H1 (cell line): Measurements from ENCODE around the gene ECT2L. TPM values are rescaled to one million over a fixed set of nuclear protein-coding genes. Genes with fewer than 3 reads are reported as not detected.

Source experiments
- ASH2L ChIP-seq: fragments of 200-600, 300-600 bp; sonication (generic); IDR thresholded peaks from one replicate; pipeline ENCODE4 v1.7.1; 2017; ENCODE audit warnings: low read length
- BACH1 ChIP-seq: IDR thresholded peaks from 2 replicates; pipeline ENCODE4 v1.6.1; 2012; ENCODE audit warnings: low read length, improper control_type of control experiment
- GTF2F1 ChIP-seq: IDR thresholded peaks from 2 replicates; pipeline ENCODE4 v1.6.1; 2012; ENCODE audit warnings: low read depth, low read length, improper control_type of control experiment, borderline replicate concordance
- HDAC6 ChIP-seq: IDR thresholded peaks from one replicate; pipeline ENCODE4 v1.7.1; 2012; ENCODE audit warnings: low read depth, mild to moderate bottlenecking, inconsistent platforms, low read length, moderate library complexity
- KDM4A ChIP-seq: IDR thresholded peaks from one replicate; pipeline ENCODE4 v1.7.1; 2012; ENCODE audit warnings: low read depth, mild to moderate bottlenecking, moderate library complexity, low read length, inconsistent platforms; ENCODE audit not compliant: severe bottlenecking
- RNF2 ChIP-seq: fragments of 200-900, 300-1000 bp; sonication (generic); IDR thresholded peaks from 2 replicates; pipeline ENCODE4 v1.7.1; 2016; ENCODE audit warnings: borderline replicate concordance, low read depth, mild to moderate bottlenecking, antibody characterized with exemption, low read length; ENCODE audit not compliant: poor library complexity, severe bottlenecking; ENCODE audit errors: missing control alignments
- RXRA ChIP-seq: IDR thresholded peaks from 2 replicates; pipeline ENCODE4 v1.6.1; 2011; ENCODE audit warnings: low read depth, mild to moderate bottlenecking, low read length, moderate library complexity; ENCODE audit not compliant: insufficient read depth
- SRF ChIP-seq: IDR thresholded peaks from 2 replicates; pipeline ENCODE4 v1.6.1; 2011; ENCODE audit warnings: mild to moderate bottlenecking, low read depth, low read length, moderate library complexity
- TAF1 ChIP-seq: IDR thresholded peaks from 2 replicates; pipeline ENCODE4 v1.6.1; 2011; ENCODE audit warnings: mild to moderate bottlenecking, low read depth, low read length
- polyA plus RNA-seq, 7 experiments: library from polyadenylated mRNA; depleted of rRNA in 3 of 7; stranded (reverse) in 5 of 7; unstranded in 2 of 7; fragments of >200 nt in 5 of 7; fragments of 200-250 nt in 2 of 7; gene quantifications; 1 replicate in 5 of 7; 2 replicates in 1 of 7; 4 replicates in 1 of 7; pipeline versions ENCODE4 v1.2.1 to v1.2.3, GENCODE V29; 2011 to 2013; ENCODE audit warnings: missing spikeins in 2 of 7, mixed read lengths in 2 of 7
- total RNA-seq: library from RNA; stranded (reverse); fragmentation: NEBNext Ultra II Directional; extraction: Animal tissue kit (Norgen Biotek cat#: 25700); gene quantifications from 2 replicates; pipeline ENCODE4 v1.2.1, GENCODE V29; 2021
- TF ChIP-seq, protein P1 (sequence below): fragments of 300-600 bp; sonication (generic); IDR thresholded peaks from 2 replicates; pipeline ENCODE4 v1.7.1; 2012; ENCODE audit warnings: low read length, moderate library complexity, mild to moderate bottlenecking, inconsistent platforms; ENCODE audit not compliant: insufficient replicate concordance

ECT2L gene
- total and polyA plus RNA-seq, 2 of the 8 experiments (the other 6 are each of a cell fraction or from before 2014, with no cell fraction given) = not detected

DNA sequence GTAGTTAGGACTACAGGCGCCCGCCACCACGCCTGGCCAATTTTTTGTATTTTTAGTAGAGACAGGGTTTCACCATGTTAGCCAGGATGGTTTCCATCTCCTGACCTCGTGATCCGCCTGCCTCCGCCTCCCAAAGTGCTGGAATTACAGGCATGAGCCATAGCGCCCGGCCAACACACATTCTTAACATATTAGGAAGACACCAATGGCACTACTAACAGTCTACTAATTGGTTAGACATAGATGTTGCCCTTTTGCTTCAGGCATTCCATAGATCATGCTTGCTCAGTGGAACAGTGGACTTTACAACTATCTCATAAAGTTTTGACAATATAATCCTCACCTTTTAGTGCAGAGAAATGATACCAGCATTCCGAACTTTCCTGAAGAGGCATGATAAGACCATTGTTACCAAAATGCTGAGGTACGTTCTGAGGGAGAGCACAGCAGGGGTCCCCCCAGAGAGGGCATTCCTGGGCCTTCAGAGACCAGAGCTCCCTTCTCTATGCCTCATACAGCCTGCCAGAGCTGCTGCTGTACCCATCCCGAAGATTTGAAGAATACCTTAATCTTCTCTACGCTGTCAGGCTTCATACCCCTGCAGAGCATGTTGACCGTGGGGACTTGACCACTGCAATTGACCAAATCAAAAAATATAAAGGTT is 89.4 kb downstream of the ECT2L start (continued):
- TF ChIP-seq, protein P1, sequence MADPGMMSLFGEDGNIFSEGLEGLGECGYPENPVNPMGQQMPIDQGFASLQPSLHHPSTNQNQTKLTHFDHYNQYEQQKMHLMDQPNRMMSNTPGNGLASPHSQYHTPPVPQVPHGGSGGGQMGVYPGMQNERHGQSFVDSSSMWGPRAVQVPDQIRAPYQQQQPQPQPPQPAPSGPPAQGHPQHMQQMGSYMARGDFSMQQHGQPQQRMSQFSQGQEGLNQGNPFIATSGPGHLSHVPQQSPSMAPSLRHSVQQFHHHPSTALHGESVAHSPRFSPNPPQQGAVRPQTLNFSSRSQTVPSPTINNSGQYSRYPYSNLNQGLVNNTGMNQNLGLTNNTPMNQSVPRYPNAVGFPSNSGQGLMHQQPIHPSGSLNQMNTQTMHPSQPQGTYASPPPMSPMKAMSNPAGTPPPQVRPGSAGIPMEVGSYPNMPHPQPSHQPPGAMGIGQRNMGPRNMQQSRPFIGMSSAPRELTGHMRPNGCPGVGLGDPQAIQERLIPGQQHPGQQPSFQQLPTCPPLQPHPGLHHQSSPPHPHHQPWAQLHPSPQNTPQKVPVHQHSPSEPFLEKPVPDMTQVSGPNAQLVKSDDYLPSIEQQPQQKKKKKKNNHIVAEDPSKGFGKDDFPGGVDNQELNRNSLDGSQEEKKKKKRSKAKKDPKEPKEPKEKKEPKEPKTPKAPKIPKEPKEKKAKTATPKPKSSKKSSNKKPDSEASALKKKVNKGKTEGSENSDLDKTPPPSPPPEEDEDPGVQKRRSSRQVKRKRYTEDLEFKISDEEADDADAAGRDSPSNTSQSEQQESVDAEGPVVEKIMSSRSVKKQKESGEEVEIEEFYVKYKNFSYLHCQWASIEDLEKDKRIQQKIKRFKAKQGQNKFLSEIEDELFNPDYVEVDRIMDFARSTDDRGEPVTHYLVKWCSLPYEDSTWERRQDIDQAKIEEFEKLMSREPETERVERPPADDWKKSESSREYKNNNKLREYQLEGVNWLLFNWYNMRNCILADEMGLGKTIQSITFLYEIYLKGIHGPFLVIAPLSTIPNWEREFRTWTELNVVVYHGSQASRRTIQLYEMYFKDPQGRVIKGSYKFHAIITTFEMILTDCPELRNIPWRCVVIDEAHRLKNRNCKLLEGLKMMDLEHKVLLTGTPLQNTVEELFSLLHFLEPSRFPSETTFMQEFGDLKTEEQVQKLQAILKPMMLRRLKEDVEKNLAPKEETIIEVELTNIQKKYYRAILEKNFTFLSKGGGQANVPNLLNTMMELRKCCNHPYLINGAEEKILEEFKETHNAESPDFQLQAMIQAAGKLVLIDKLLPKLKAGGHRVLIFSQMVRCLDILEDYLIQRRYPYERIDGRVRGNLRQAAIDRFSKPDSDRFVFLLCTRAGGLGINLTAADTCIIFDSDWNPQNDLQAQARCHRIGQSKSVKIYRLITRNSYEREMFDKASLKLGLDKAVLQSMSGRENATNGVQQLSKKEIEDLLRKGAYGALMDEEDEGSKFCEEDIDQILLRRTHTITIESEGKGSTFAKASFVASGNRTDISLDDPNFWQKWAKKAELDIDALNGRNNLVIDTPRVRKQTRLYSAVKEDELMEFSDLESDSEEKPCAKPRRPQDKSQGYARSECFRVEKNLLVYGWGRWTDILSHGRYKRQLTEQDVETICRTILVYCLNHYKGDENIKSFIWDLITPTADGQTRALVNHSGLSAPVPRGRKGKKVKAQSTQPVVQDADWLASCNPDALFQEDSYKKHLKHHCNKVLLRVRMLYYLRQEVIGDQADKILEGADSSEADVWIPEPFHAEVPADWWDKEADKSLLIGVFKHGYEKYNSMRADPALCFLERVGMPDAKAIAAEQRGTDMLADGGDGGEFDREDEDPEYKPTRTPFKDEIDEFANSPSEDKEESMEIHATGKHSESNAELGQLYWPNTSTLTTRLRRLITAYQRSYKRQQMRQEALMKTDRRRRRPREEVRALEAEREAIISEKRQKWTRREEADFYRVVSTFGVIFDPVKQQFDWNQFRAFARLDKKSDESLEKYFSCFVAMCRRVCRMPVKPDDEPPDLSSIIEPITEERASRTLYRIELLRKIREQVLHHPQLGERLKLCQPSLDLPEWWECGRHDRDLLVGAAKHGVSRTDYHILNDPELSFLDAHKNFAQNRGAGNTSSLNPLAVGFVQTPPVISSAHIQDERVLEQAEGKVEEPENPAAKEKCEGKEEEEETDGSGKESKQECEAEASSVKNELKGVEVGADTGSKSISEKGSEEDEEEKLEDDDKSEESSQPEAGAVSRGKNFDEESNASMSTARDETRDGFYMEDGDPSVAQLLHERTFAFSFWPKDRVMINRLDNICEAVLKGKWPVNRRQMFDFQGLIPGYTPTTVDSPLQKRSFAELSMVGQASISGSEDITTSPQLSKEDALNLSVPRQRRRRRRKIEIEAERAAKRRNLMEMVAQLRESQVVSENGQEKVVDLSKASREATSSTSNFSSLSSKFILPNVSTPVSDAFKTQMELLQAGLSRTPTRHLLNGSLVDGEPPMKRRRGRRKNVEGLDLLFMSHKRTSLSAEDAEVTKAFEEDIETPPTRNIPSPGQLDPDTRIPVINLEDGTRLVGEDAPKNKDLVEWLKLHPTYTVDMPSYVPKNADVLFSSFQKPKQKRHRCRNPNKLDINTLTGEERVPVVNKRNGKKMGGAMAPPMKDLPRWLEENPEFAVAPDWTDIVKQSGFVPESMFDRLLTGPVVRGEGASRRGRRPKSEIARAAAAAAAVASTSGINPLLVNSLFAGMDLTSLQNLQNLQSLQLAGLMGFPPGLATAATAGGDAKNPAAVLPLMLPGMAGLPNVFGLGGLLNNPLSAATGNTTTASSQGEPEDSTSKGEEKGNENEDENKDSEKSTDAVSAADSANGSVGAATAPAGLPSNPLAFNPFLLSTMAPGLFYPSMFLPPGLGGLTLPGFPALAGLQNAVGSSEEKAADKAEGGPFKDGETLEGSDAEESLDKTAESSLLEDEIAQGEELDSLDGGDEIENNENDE = no peak
- TF ChIP-seq HDAC6 = no peak
- TF ChIP-seq TAF1 = no peak
- no peak for TF ChIP-seq RXRA
- no peak for TF ChIP-seq KDM4A
- no peak for TF ChIP-seq BACH1
- no peak for TF ChIP-seq SRF
- no peak for TF ChIP-seq ASH2L
- TF ChIP-seq GTF2F1 = no peak
- TF ChIP-seq RNF2 = no peak
